ENCODE results near the gene C11orf54.
"Not testable (repeated sequence)": the region's sequence is repeated elsewhere in the genome, so short reads cannot be mapped to it uniquely, and the experiment has no call there.

C11orf54 gene

GRCh38 chr11:93734427-93735222, 6.8 kb upstream of the C11orf54 start:
- no peak for DNase-seq (ENCODE audit: low read depth, low spot score)

- DNase-seq (ENCODE audit: low read depth, low spot score): no peak
Observed at GRCh38 chr11:93735627-93736026, 5.8 kb upstream of the C11orf54 start.

- no peak for DNase-seq (ENCODE audit: low read depth, low spot score)
Observed at GRCh38 chr11:93736129-93736528, 5.3 kb upstream of the C11orf54 start.

- DNase-seq (ENCODE audit: low read depth, low spot score): no peak
Observed at GRCh38 chr11:93737904-93738612, 3.4 kb upstream of the C11orf54 start.

- no peak for DNase-seq (ENCODE audit: low read depth, low spot score)
Observed at GRCh38 chr11:93738647-93739081, 2.8 kb upstream of the C11orf54 start.

GRCh38 chr11:93740031-93740729, 1.3 kb upstream of the C11orf54 start:
- DNase-seq (ENCODE audit: low read depth, low spot score): no peak

GRCh38 chr11:93740730-93741093, 760 bp upstream of the C11orf54 start:
- peak; percentile 32 for DNase-seq (ENCODE audit: low read depth, low spot score)

- DNase-seq (ENCODE audit: low read depth, low spot score): no peak
Observed at GRCh38 chr11:93741882-93742226, 382 bp downstream of the C11orf54 start.

GRCh38 chr11:93743291-93743690, 1.8 kb downstream of the C11orf54 start:
- no peak for DNase-seq (ENCODE audit: low read depth, low spot score)

- no peak for DNase-seq (ENCODE audit: low read depth, low spot score)
Observed at GRCh38 chr11:93744669-93745004, 3.2 kb downstream of the C11orf54 start.

- not testable (repeated sequence) for DNase-seq (ENCODE audit: low read depth, low spot score)
Observed at GRCh38 chr11:93745005-93745755, 3.7 kb downstream of the C11orf54 start.

- DNase-seq (ENCODE audit: low read depth, low spot score): no peak
Observed at GRCh38 chr11:93746101-93746500, 4.6 kb downstream of the C11orf54 start.

GRCh38 chr11:93747122-93747521, 5.7 kb downstream of the C11orf54 start:
- DNase-seq (ENCODE audit: low read depth, low spot score): no peak

- no peak for DNase-seq (ENCODE audit: low read depth, low spot score)
Observed at GRCh38 chr11:93751001-93751400, 9.5 kb downstream of the C11orf54 start.

- no peak for DNase-seq (ENCODE audit: low read depth, low spot score)
Observed at GRCh38 chr11:93753241-93753640, 11.8 kb downstream of the C11orf54 start.

- DNase-seq (ENCODE audit: low read depth, low spot score): no peak
Observed at GRCh38 chr11:93756748-93757147, 15.3 kb downstream of the C11orf54 start.

- DNase-seq (ENCODE audit: low read depth, low spot score): no peak
Observed at GRCh38 chr11:93757301-93757700, 15.8 kb downstream of the C11orf54 start.

GRCh38 chr11:93757924-93758865, 16.7 kb downstream of the C11orf54 start:
- DNase-seq (ENCODE audit: low read depth, low spot score): no peak

GRCh38 chr11:93759123-93759522, 17.7 kb downstream of the C11orf54 start:
- DNase-seq (ENCODE audit: low read depth, low spot score): not testable (repeated sequence)

GRCh38 chr11:93761910-93762309, 20.4 kb downstream of the C11orf54 start:
- DNase-seq (ENCODE audit: low read depth, low spot score): no peak

- no peak for DNase-seq (ENCODE audit: low read depth, low spot score)
Observed at GRCh38 chr11:93765551-93765950, 24.1 kb downstream of the C11orf54 start.

Data from activated CD4-positive, CD25-positive, alpha-beta regulatory T cell treated with anti-CD3 and anti-CD28 coated beads, Interleukin-2, amount 50 U/mL, for 16 hours (primary cell).